GM19324 (cell line): ENCODE measurements around the gene PPIL4.
A peak's percentile ranks its signal among the peaks of the same experiment; 100 is the strongest.
"Not testable (repeated sequence)": the region's sequence is repeated elsewhere in the genome, so short reads cannot be mapped to it uniquely, and the experiment has no call there.

Source experiments
- ATAC-seq: cut with Tn5 transposase; IDR thresholded peaks from one replicate; pipeline ENCODE4 v1.9.1; 2021; ENCODE audit warnings: mild to moderate bottlenecking, moderate library complexity; ENCODE audit not compliant: unreplicated experiment, low FRiP score

The PPIL4 gene

DNA sequence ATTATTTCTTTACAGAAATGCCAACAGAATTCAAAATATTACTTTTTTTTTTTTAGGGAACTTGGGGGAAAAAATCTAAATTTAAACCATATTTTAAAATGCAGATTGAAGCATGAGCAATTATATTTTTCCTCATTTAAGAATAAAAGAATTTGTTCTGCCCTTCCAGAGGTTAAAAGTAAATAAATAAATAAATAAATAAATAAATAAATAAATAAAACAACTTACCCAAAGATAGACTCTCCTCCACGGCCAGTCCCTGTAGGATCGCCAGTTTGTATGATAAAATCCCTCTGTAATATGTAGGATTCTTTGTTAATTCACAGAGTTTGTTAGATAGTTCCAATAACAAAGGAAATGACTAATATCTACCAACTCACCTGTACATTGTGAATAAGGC, 4.7 kb downstream of the PPIL4 start:
- no peak for ATAC-seq

DNA sequence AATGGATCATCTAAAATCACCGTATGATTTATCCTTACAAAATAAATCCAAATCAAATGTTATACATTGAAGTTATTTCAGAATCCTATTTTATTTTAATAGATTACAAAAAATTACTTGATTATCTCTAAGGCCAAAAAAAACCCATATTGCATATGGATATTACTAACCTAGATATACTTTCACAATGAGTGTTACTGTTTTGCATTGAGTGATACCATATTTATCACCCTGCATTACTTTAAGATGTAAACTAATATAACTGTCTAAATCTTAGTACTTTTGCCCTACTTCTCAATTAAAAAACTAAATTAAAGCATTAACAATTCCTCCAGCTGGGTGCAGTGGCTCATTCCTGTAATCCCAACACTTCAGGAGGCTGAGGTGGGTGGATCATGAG, 11.1 kb downstream of the PPIL4 start:
- ATAC-seq: no peak

DNA sequence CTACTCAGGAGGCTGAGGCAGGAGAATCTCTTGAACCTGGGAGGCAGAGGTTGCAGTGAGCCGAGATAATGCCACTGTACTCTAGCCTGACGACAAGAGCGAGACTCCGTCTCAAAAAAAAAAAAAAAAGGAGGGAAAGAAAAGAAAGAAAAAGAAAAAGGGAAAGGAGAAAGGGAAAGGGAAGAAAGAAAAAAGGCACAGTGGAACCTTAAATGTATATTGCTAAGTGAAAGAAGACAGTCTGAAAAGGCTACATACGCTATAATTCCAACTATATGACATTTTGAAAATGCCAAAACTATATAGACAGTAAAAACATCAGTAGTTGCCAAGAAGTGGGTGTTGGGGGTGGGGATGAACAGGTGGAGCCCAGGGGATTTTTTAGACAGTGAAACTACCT, 16.2 kb downstream of the PPIL4 start:
- no peak for ATAC-seq

DNA sequence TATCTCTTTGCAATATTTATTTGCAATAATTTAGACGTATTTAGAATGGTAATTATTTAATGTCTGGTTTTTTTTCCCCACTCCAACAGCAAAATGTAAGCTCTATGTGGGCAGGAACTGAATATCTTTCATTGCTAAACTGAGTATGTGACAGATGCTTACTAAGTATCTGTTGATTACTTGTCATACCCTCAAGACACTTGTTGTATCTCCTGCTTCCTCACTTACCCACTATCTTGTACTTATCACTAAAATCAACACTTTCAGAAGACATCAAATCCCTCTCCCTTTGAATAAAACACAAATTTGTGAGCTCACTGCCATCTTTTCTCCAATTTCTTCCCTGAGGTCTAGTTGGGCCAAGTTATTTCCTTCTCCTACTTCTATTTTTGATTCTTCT, 30.3 kb downstream of the PPIL4 start:
- ATAC-seq: no peak

DNA sequence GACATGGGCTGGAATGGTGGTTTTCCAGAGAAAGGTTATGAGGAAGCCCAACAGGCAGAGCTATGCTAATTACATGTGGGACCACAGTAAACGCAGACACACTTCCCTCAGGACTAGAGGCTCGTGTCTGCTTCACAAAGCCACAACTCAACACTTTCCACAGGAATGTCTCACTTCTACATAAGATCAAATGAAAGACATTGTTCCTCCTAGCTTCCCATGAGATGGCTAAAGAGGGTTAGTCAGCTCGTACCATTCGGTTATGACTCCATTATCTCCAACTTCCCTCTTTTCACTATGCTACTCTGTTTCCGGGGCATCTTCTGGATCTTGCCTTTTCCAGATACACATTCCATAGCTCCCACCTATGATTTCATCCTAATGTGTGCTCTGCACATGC, 31.9 kb downstream of the PPIL4 start:
- no peak for ATAC-seq

DNA sequence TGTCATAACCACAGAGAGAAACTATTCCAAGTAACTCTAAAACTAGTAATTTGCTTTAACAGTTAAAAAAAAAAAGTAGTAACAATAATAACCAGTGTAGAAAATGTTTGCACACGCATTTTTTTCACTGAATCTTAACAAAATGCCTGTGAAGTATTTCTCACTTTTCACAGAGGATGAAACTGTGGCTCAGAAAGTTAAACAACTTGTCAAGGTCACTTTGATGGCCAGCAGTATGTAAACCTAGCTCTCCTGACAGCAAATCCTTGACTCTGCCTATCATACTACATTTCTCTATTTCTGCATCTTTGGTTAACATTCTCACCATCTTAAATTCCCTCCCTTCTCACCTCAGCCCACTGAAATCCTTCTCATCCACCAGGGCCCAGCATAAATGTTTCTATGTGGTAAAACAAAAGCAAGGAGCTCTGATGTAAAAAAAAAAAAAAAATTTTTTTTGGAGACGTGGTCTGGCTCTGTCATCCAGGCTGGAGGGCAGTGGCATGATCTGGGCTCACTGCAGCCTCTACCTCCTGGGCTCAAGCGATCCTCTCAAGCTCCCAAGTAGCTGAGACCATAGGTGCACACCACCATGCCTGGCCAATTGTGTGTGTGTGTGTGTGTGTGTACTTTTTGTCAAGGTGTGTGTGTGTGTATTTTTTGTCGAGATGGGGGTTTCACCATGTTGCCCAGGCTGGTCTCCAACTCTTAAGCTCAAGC, 34.9 kb downstream of the PPIL4 start:
- ATAC-seq: no peak

DNA sequence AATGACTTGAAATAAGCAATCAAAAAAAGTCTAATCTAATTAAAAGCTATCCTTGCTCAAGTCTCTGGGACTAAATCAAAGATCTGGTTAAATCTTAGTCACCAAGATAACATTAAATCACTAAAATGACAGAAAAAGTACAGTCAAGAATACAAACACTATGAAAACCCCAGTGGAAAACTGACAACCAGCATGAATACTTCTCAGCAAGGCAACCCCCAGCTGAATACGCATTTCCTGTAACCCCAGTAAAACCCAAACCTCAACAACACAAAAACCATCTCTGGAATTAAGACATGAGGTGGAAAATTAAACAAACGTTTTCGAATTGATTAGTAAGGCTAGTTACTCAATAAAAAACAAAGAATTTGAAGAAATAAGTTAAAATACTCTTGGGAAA, 37.4 kb downstream of the PPIL4 start:
- ATAC-seq: no peak

DNA sequence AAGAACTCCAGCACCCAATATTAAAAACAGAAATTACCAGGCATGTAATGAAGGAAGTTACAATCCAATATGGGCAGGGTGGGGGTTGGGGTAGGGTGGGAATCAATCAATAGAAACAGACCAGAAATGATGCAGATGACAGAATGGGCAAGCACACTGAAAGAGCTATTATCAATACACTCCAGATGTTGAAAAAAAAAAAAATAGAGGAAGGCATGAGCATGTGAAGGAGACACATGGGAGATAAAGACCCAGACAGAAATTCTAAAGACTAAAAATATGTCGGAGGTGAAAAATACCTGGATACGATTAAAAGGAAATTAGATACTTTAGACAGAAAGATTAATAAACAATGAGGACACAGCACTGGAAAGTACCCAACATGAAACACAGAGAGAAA, 42.0 kb downstream of the PPIL4 start:
- no peak for ATAC-seq

DNA sequence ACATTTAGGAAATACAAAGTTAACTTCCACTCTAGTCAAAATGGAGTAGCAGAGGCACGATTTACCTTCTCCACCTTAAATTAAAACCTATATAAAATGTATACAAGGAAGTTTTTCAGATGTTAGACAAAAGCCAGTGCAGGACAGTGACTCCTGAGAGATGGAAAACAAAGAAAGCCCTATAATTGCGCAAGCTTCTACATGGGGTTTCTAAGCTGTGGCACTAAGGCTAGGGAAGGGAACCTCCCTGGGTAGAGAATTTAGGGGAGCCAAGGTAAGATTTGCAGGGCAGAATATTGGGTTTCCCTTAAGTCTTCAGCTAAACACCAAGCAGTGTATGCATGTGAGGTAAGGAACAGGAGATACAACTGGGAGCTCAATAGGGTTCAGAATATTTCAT, 42.6 kb downstream of the PPIL4 start:
- ATAC-seq: no peak

DNA sequence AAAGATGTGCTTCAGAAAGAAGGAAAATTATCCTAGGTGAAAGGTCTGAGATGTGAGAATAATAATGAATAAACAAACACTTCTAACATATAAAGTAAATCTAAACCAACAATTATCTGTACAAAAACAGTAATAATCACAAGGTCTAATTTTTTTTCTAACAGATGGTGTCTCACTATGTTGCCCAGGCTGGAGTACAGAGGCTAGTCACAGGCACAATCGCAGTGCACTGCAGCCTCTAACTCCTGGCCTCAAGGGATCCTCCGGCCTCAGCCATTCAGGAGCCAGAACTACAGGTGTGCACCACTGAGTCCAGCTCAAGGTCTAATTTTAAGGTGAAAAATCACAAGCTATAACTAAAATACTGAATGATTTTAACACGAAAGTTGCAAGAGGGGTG, 44.1 kb downstream of the PPIL4 start:
- ATAC-seq: no peak

DNA sequence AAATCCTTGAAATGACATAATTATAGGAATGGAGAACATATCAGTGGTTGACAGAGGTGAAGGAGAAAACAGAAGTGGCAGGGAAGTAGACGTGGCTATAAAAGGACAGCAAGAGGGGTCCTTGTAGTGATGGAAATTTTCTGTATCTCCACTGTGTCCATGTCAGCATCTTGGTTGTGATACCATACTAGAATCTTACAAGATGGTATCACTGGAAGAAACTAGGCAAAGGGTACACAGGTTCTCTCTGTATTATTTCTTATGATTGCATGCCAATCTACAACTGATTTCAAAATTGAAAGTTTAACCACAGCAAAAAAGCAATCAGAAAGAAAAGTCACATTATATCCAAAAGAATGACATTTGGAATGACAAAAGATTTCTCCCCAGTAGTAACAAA, 44.6 kb downstream of the PPIL4 start:
- no peak for ATAC-seq

DNA sequence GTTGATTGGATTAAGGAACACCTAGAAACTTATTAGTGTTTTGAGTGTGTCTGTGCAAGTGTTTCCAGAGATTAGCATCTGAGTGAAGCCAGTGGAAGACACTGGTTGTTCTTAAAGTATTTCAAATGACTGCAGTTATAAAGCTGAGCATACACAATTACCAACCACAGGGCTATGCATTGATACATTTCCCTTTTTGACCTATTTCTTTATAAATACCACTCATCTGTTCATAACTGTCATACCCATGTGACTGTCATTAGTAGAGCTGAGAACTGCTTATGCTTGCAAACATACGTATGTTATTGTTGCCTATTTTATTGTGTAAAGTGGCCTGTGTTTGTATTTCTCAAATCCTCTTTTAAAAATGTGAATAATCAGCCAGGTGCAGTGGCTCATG, 45.7 kb downstream of the PPIL4 start:
- no peak for ATAC-seq

DNA sequence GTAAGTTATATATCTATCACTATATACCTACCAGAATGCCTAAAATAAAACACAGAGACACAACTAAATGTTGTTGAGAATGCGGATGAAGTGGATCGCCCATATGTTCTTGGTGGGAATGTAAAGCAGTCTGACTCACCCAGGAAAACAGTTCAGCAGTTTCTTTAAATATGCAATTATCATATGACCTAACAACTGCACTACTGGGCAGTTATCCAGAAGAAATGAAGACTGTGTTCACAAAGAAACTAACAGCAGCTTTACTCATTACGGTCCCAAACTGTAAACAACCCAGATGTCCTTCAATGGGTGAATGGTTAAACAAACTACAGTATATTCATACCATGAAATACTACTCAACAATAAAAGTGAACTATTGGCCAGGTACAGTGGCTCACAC, 46.8 kb downstream of the PPIL4 start:
- no peak for ATAC-seq

DNA sequence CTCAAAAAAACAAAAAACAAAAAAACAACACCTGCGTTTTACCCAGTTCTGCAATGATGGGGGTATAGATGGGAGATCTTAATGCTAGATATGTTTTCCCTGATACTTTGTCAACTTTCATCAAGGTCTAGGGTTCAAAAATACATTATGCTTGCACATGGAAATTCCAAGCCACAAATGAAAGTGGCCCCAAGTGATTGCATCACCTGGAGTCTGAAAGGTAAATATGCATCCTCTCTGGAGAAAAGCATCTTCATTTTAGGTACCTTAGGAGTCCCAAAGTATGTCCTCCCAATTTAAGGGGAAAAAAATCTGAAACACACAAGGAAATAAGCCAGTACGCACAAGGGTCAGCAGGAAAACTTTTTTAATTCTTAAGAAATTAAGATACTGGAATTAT, 48.5 kb downstream of the PPIL4 start:
- ATAC-seq: no peak

DNA sequence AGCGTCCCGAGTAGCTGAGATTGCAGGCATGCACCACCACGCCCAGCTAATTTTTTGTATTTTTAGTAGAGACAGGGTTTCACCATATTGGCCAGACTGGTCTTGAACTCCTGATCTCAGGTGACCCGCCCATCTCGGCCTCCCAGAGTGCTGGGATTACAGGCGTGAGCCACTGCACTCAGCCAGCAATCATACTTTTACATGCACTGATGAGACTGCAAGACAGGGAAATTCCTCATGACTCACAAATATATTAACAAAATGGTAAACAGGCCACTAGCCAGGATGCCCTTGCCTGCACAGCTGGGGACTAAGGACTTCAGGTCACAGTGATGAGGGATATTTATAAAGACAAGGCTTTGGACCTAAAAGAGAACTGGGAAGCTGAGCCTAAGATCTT, 49.2 kb downstream of the PPIL4 start:
- ATAC-seq: not testable (repeated sequence)

DNA sequence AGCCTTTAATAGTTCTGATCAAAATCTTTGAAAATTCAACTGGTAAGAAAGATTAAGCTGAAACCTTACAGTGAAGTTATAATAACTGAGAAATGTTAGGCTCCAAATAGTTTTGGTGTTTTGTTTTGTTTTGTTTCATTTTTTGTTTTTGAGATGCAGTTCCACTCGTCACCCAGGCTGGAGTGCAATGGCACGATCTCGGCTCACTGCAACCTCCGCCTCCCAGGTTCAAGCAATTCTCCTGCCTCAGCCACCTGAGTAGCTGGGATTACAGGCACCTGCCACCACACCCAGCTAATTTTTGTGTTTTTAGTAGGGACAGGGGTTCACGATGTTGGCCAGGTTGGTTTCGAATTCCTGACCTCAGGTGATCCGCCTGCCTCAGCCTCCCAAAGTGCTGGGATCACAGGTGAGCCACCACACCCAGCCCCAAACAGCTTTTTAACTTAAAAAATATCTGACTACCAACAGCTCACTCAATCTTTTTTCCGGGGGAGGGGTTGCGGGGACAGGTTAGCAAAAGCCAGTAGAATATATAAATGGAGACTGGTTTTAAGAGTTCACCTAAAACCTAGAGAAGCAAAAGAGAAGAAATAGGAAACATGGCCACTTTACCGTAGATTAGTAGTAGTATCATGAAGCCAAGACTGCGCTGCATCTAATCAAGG, 50.4 kb downstream of the PPIL4 start:
- not testable (repeated sequence) for ATAC-seq

DNA sequence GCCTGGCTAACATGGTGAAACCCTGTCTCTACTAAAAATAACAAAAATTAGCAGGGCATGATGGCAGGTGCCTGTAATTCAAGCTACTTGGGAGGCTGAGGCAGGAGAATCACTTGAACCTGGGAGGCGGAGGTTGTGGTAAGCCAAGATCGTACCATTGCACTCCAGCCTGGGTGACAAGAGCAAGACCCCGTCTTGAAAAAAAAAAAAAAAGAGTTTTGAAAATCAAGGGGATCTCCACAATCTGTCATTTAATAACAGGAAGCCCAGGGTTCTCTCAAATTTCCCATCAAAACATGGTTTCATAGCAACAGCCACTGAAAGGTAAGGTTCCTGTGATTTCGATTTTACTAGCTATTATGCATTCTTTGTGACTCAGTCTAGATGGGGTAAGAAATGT, 51.0 kb downstream of the PPIL4 start:
- peak; percentile 54 for ATAC-seq

DNA sequence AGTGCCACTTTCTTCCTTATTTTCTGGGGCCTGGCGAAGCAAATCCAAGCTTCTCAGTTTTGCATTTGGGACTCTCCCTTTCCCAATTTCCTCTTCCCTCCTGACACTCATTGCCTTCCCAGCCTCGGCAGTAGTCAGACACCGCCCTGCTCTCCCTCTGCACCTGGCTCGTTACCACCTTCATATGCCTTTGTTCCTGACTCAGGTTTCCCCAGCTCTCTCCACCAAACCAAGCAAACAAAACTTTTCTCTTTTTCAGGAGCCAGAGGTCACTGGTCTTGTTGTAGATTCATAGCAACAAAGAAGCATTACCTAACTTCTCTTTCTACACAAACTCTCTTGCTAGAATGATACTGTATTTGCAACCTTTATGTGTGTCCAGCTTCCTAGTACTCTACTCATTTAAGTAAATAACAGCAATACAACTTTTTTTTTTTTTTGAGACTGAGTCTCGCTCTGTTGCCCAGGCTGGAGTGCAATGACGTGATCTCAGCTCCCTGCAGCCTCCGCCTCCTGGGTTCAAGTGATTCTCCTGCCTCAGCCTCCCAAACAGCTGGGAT, 52.0 kb downstream of the PPIL4 start:
- no peak for ATAC-seq

DNA sequence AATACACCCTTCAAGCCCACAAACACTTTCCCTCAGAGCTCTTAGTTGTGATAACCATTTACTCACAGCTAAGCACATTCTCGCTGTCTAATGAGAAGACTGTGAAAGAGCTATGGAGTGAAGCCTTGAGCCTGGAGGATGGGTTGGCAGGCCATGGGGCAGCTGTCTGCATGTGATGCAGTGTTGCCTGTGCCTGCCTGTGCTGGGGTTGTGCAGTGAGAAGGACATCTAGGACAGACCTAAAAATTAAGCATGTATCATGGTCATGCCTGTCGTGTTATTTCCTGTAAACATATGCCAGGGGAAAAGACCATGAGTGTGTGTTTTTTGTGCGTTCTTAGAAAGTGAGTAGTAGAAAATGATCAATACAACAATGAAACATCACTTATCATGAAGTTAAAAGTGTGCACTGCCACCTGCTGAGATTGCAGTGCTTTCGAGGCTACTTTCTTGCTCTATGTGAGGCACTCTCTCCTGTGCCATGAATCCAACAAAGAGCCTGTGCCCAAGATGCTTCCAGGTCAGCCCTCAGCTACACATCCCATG, 53.0 kb downstream of the PPIL4 start:
- ATAC-seq: no peak

DNA sequence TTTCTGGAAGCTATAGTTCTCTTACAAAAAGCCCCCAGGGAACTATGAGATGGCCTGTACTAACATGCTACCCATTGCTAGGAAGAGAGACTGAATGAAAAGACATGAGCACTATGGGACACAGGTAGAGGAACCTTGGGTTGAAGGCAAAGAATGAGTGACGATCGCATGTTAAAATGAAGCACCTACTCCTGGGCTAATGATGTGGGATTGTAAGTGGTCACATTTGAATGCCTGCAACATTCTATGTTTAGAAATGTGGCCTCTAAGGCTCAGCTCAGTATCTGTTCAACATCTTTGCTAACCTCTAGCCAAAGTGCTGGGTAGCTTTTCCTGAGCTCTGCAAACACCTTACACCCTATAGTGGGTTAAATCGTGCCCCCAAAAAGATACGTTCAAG, 55.9 kb downstream of the PPIL4 start:
- no peak for ATAC-seq

DNA sequence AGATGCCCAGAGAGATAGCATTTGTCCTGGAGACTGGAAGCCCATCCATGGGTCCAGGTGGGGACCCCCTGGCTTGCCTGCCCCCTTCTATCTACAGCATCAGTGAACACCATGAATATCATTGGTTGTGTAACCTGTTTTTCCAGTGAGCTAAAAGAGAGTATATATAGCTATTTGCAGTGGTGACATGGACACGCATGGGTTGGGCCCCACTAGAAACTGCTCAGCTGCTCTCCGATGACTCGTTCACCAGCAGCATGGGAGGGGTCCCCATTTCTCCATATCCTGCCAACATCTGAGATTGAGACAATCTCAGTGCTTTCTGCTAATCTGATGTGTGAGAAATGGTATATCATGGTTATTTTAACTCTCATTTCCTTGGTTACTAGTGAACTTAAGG, 57.0 kb downstream of the PPIL4 start:
- ATAC-seq: no peak

DNA sequence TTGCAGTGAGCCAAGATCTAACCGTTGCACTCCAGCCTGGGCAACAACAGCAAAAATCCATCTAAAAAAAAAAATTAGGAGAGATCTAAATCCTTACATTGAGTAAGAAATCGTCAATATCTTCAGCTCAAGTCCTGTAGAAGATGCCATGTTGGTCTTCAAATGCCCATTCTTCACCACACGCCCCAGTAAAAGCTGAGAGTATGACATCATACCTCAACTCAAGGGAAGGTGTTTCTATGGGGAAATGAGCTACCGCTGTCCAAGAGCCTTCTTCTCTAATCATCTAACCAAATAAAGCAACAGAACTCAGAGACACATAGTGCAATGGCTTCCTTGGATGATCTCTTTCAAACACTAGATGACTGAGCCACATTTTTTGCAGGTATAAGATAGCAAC, 58.5 kb downstream of the PPIL4 start:
- no peak for ATAC-seq
